ENCODE data around the gene KLC1. TPM values are rescaled to one million over a fixed set of nuclear protein-coding genes. Genes with fewer than 3 reads are reported as not detected.

Gene KLC1
- total RNA-seq, 2 donors from 2014 or later, result 199 to 292 TPM

GRCh38 chr14:103719751-103720150 lies 90.7 kb downstream of the KLC1 start:
- DNase-seq (no peak), ATAC-seq (no peak)
- WGBS, 2 donors, result 67 to 79% methylated on average over 8 of the region's 8 CpGs
- Histone ChIP-seq H3K27me3 (no peaks in the 10 kb centered on the region), H3K4me3 (no peak overlapping the region), H3K36me3 (replicated peaks in 1 of 2; ENCODE audit: insufficient read depth in 1 of 2, low read depth in 2 of 2) (no peaks in the 10 kb centered on the region), H3K27ac (no peak overlapping the region), H3K9me3 (no peaks in the 10 kb centered on the region), H3K4me1 (peaks cover 48% of the 10 kb centered on the region)
- intact Hi-C loops (cut with DNase I), result no loop called here
- TF ChIP-seq CTCF (IDR thresholded peaks at IDR 0.05) (no peak), POLR2A (IDR thresholded peaks at IDR 0.05) (no peak)

GRCh38 chr14:103721334-103722120 lies 92.5 kb downstream of the KLC1 start:
- H3K4me1 ChIP-seq, result peaks cover 60% of the 10 kb centered on the region
- no peaks in the 10 kb centered on the region for H3K9me3 ChIP-seq
- intact Hi-C loops (cut with DNase I), result no loop called here
- no peak overlapping the region for H3K4me3 ChIP-seq
- H3K27me3 ChIP-seq, result no peaks in the 10 kb centered on the region
- ATAC-seq, result no peak
- H3K36me3 ChIP-seq (replicated peaks in 1 of 2; ENCODE audit: insufficient read depth in 1 of 2, low read depth in 2 of 2), result no peaks in the 10 kb centered on the region
- 84 to 86% methylated on average over 17 to 26 of the region's 26 CpGs for WGBS, 2 donors
- no peak for DNase-seq
- no peak overlapping the region for H3K27ac ChIP-seq
- TF ChIP-seq CTCF (IDR thresholded peaks at IDR 0.05) (no peak), POLR2A (IDR thresholded peaks at IDR 0.05) (no peak)

GRCh38 chr14:103723748-103724081 lies 94.7 kb downstream of the KLC1 start:
- intact Hi-C loops (cut with DNase I), result no loop called here
- H3K36me3 ChIP-seq (replicated peaks in 1 of 2; ENCODE audit: insufficient read depth in 1 of 2, low read depth in 2 of 2), result no peaks in the 10 kb centered on the region
- peak overlapping the region in 3 of 4 donors; percentile 30 to 54 (median 49) for H3K27ac ChIP-seq
- DNase-seq (no peak), ATAC-seq (peak; percentile 7)
- WGBS, 2 donors, result 80 to 83% methylated on average over 6 of the region's 7 CpGs
- peaks cover 53% of the 10 kb centered on the region for H3K4me1 ChIP-seq
- no peak overlapping the region for H3K4me3 ChIP-seq
- H3K27me3 ChIP-seq, result no peaks in the 10 kb centered on the region
- no peaks in the 10 kb centered on the region for H3K9me3 ChIP-seq
- TF ChIP-seq CTCF (IDR thresholded peaks at IDR 0.05), result no peak
- no peak for TF ChIP-seq POLR2A (IDR thresholded peaks at IDR 0.05)

GRCh38 chr14:103724116-103724515 lies 95.1 kb downstream of the KLC1 start:
- peak overlapping the region in 3 of 4 donors; percentile 30 to 54 (median 49) for H3K27ac ChIP-seq
- peaks cover 55% of the 10 kb centered on the region for H3K4me1 ChIP-seq

More at GRCh38 chr14:103724116-103724515, 95.1 kb downstream of the KLC1 start:
- H3K27me3 ChIP-seq, result no peaks in the 10 kb centered on the region
- 15 to 38% methylated on average over 3 to 19 of the region's 20 CpGs for WGBS, 2 donors
- no peaks in the 10 kb centered on the region for H3K9me3 ChIP-seq
- intact Hi-C loops (cut with DNase I), result no loop called here
- no peak overlapping the region for H3K4me3 ChIP-seq
- peak; percentile 79 to 91 (median 88) for DNase-seq
- TF ChIP-seq POLR2A (IDR thresholded peaks at IDR 0.05), result no peak
- TF ChIP-seq CTCF (IDR thresholded peaks at IDR 0.05), result peak in 4 of 7 experiments; percentile 23 to 35 (median 28)
- ATAC-seq, result peak; percentile 81
- H3K36me3 ChIP-seq (replicated peaks in 1 of 2; ENCODE audit: insufficient read depth in 1 of 2, low read depth in 2 of 2), result no peaks in the 10 kb centered on the region
